LNCAP (cell line): ENCODE data around the gene TRMT11.

Source experiments
- CTCF ChIP-seq: fragments of 450-650 bp; IDR thresholded peaks from 2 replicates; pipeline ENCODE4 v1.5.1; 2017; ENCODE audit warnings: mild to moderate bottlenecking

The TRMT11 gene

GRCh38 chr6:126033696-126034095 lies 47.4 kb downstream of the TRMT11 start:
- TF ChIP-seq CTCF = peak; percentile 73

- TF ChIP-seq CTCF = no peak
These were observed 48.3 kb downstream of the TRMT11 start for GRCh38 chr6:126034656-126035055.

- no peak for TF ChIP-seq CTCF
These were observed 49.4 kb downstream of the TRMT11 start for GRCh38 chr6:126035764-126036163.

- no peak for TF ChIP-seq CTCF
These were observed 51.9 kb downstream of the TRMT11 start for GRCh38 chr6:126038234-126038633.

GRCh38 chr6:126039284-126039683 lies 52.9 kb downstream of the TRMT11 start:
- TF ChIP-seq CTCF = no peak

- TF ChIP-seq CTCF = no peak
These were observed 54.1 kb downstream of the TRMT11 start for GRCh38 chr6:126040394-126040793.

- TF ChIP-seq CTCF = no peak
These were observed 54.5 kb downstream of the TRMT11 start for GRCh38 chr6:126040826-126041225.

- TF ChIP-seq CTCF = no peak
These were observed 55.2 kb downstream of the TRMT11 start for GRCh38 chr6:126041516-126041915.
